ENCODE results near the gene CDKN1A.
"Not testable (repeated sequence)": the region's sequence is repeated elsewhere in the genome, so short reads cannot be mapped to it uniquely, and the experiment has no call there.

Gene CDKN1A

DNA sequence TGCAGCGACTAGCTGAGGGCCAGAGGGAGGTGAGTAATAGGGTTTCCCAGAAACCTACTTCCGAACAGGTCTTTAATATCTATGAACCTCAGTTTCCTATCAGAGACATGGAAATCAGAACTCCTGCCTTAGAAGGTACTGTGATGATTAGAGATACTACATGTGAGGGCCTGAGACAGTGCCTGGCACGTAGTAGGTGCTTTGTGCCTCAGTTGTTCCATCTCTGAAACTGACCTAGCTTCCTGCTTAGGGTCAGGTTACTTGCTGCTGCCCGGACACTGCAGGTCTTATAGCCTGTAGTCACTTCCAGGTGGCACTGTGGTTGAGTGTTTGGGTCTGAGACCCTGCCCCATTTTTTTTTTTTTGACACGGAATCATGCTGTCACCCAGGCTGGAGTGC, 40.0 kb downstream of the CDKN1A start:
- DNase-seq: no peak

DNA sequence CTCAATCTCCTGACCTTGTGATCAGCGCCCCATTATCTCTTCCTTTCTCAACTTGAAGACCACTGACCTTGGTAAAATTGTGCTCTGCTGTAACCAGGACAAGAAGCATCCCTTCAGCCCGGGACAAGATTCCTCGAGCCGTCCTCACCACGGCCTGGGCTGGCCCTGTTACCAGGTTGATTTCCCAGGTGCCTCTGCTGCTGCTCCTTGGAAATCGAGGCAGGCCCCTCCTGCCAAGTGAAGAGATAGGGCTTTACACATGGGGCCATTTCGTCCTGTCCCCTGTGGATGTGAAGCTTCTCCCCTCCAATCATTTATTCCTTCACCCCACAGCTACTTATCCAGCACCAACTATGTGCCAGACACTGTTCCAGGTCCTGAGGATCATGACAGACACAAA, 40.6 kb downstream of the CDKN1A start:
- DNase-seq: no peak

- no peak for DNase-seq
Observed at GRCh38 chr6:36720251-36721141, 42.0 kb downstream of the CDKN1A start.

- no peak for DNase-seq
Observed at GRCh38 chr6:36721369-36722140, 43.0 kb downstream of the CDKN1A start.

DNA sequence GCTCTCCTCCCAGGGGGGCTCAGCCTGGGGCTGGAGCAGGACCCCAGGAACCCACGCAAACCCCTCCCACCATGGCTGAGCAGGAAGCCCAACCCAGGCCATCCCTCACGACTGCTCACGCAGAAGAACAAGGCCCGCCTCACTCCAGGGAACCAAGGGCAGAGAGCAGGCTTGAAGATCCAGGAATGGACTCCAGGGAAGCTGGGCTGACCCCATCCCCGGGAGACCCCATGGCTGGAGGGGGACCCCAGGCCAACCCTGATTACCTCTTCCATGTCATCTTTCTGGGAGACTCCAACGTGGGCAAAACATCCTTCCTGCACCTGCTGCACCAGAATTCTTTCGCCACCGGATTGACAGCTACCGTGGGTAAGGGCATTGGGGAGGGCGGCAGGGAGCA, 43.9 kb downstream of the CDKN1A start:
- no peak for DNase-seq

- no peak for DNase-seq
Observed at GRCh38 chr6:36722879-36723278, 44.4 kb downstream of the CDKN1A start.

- DNase-seq: not testable (repeated sequence)
Observed at GRCh38 chr6:36723992-36724391, 45.5 kb downstream of the CDKN1A start.

- DNase-seq: peak in 9 of 56 donors; percentile 2 to 53 (median 16)
Observed at GRCh38 chr6:36724514-36725390, 46.2 kb downstream of the CDKN1A start.

DNA sequence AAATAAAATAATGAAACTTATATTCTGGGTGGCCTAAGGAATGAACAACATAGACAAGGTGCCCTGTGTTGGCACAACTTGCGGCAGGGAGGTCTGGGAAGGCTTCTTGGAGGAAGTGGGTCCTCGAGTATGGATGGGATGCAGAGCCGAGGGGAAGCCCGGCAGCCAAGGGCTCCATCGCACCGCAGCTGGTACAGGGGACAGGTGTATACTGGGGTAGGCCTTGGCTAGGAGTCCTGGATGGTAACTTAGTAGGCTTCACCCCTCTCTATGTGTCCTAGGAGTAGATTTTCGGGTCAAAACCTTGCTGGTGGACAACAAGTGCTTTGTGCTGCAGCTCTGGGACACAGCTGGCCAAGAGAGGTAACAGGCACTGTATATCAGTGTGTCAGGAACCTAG, 47.1 kb downstream of the CDKN1A start:
- DNase-seq: no peak

DNA sequence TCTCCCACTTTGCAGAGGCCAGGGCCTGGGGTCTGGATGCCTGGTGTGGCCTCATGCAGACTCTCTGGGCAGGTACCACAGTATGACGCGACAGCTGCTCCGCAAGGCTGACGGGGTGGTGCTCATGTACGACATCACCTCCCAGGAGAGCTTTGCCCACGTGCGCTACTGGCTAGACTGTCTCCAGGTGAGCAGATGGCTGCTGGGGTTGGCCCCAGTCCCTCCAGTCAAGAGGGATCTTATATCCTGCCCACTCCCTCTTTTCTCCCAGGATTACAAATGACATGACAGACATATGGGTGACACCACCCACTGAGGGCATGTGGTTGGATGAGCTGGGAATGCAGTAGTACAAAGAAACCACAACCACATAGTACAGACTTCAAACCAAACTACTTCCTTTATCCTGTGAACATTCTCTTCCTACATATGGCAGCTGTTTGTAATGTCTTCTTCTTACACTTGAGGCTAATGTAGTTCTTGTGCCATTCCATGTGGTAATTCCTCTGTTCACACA, 49.0 kb downstream of the CDKN1A start:
- DNase-seq: no peak

DNA sequence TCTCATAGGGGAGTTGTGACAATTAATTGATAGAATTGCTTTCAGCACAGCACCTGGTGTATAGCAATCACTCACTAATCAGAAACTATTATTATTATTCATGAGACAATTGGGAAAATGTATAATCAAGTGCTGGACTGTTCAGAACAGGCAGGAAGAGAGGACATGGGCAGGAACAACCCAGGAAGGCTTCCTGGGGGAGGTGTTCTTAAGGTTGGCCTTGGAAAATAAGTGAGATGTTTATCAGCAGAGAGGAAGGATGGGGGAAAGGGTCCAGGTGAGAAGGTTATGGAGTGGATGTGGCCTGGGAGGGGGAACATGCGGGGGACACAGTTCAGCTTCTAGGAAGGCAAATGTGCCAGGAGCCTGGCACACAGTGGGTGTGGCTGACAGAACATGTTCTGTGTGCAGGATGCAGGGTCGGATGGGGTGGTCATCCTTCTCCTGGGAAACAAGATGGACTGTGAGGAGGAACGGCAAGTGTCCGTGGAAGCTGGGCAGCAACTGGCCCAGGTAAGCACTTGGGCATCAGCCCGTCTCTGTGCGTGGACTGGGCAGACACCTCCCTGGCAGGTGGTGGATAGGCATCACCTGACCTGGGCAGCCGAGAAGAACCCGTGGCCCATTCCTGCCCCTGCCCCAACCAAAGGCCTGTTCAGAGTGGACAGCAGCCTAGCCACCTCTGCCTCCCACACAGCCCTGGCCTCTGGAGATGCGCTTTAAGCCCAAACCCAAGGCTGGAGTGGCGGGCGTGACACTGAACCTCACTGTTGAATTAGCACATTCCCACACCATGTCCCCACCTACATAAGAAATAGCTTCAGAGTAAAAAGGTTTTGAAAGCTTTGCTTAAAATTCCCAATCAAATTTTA, 50.0 kb downstream of the CDKN1A start:
- no peak for DNase-seq

DNA sequence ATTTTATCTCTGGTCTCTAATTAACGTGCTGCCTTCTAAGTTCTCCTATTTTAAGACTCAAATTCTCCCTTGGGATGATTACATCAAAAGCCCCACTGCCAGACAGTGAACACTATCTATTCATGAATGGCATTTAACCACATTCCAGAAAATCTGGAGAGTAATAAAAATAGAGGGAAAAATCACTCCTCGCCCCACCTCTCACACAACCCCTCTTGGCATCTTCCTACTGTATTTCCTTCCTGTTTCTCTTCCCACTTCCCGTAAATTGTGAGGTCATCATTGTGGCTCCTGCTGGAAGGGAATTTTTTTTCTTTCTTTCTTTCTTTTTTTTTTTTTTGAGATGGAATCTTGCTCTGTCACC, 50.6 kb downstream of the CDKN1A start:
- no peak for DNase-seq

GRCh38 chr6:36730424-36731380, 52.2 kb downstream of the CDKN1A start:
- DNase-seq: no peak

- DNase-seq: no peak
Observed at GRCh38 chr6:36731622-36732310, 53.3 kb downstream of the CDKN1A start.

DNA sequence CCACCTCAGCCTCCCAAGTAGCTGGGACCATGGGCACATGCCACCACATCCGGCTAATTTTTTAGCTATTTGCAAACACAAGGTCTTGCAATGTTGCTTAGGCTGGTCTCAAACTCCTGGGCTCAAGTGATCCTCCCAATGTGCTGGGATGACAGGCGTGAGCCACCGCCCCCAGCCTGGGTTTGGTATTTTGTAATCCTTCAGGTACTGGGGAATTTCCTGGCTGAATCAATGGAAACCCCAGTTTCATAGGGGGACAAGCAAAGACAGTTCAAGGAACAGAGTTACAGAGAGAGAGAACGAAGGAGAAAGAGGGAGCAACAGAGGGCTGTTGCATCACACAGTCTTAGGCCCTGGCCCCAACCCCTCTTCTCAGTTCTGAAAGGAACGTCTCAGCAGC, 54.8 kb downstream of the CDKN1A start:
- DNase-seq: no peak

DNA sequence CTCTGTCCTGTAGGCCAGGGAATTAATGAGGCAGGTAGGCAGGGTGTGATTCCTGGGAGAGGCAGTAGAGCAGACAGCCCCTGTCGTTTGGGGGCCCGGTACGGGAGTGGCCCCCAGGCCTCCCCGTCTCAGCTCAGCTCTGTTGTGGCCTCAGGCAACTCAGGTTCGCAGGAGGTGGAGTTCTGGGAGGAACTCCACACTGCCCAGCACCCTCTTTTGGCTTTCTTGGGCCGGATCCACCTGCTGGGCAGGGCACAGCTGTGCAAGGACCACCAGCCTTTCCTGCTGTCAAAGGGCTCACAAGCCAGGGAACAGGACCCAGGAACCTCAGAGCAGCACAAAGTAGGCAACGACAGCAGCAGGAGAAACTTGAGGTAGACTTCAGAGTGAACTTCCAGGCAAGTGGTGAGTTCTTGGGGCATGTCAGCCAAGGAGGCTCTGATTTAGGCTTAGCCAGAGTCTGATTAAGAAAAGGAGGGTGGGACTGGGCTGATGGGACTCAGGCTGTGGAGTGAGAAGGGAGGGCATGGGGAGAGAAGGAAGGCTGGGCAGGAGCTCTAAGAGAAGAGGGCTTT, 56.1 kb downstream of the CDKN1A start:
- DNase-seq: no peak

DNA sequence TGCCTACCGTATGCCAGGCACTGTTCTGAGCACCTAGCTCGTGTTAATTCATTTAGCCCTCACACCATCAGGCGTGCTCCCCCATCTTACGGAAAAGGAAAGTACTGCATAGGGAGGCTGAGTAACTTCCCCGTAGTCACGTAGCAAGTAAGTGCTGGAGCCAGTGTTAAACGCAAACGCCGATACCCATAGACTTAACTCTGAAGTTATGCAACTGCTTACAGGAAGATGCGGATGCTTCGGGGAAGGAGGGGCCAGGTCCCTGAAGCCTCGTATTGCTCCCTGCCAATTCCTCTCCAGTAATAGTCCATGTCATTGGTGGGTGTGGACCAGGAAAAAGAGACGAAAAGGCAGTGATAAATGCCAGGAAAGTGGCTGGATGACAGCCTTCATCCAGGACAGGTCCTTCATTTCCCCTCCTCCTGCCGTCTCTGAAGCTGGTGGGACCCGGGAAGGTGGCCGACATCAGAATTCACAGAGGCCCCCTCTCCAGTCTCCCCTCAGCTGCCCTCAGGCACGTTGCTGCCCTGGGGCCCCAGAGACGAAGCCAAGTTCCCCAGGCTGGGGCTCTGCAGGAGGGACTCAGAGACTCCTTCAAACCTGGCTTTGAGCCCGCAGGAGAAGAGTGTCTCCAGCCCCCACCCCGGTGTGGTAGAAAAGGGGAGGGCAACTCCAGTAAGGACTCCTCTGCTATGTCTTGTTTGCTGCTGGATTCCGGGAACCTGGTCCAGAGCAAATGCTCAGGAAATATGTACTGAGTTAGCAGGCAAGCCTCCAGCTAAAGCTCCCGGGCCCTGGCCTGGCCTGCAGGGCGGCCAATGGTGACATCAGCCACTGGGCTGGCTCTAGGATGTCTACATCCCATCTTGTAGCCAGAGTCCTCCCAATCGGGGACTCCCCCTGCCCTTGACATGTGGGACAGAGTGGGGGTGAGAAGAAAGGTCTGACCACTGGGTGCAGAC, 56.9 kb downstream of the CDKN1A start:
- DNase-seq: peak in 9 of 56 donors; percentile 4 to 31 (median 21)
